ENCODE results near the gene RBMS1.

GRCh38 chr2:160257743-160258491, 235.7 kb downstream of the RBMS1 start:
- TF ChIP-seq CTCF (IDR thresholded peaks at IDR 0.05; ENCODE audit: insufficient read depth, low read depth, low read length) (no peak), EZH2 (IDR thresholded peaks at IDR 0.05; ENCODE audit: insufficient read depth, low read length) (no peak)
